Measurements from ENCODE around the gene ALPP.

GRCh38 chr2:232421189-232421785 lies 42.7 kb downstream of the ALPP start:
- no peak for TF ChIP-seq POLR2AphosphoS5 (IDR thresholded peaks at IDR 0.05; ENCODE audit: low read depth, low read length)
- no peak for TF ChIP-seq SIN3A (IDR thresholded peaks at IDR 0.05; ENCODE audit: borderline replicate concordance, insufficient read depth, low read length)
